Dedifferentiated amniotic fluid mesenchymal stem cell (primary cell): Measurements from ENCODE around the gene GNAO1.

Experiments used
- DNase-seq: peaks from one replicate; pipeline ENCODE4 v3.0.0-alpha.2; 2016; ENCODE audit errors: extremely low spot score

Gene GNAO1

DNA sequence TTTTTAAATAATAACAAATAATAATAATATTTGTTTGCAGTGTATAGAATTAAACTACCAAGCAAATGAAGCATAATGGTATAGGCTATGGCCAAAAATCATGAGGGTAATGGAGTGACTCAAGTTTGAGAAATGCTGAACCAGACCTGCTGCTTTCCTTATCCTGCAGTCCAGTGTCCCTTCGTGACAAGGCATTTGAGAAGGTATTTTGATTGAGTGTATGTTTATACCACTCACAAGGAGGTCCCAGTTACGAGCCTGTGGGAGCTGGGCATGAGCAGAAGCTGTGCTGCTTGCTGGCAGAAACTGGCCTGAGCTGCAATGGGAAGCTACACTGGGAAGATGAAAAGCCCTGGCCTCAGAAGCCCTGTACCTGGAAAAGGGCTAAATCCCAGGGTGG, 50.3 kb downstream of the GNAO1 start:
- DNase-seq, result peak; percentile 33

DNA sequence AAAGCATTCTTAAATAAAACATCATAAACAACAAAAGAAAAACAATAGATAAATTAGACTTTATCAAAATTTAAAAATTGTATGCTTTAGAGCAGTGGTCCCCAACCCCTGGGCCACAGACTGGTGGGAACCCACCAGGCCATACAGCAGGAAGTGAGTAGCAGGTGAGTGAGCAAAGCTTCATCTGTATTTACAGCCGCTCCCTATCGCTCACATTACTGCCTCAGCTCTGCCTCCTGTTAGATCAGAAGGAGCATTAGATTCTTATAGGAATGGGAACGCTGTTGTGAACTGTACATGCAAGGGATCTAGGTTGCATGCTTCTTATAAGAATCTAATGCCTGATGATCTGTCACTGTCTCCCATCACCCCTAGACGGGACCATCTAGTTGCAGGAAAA, 51.5 kb downstream of the GNAO1 start:
- DNase-seq, result no peak

DNA sequence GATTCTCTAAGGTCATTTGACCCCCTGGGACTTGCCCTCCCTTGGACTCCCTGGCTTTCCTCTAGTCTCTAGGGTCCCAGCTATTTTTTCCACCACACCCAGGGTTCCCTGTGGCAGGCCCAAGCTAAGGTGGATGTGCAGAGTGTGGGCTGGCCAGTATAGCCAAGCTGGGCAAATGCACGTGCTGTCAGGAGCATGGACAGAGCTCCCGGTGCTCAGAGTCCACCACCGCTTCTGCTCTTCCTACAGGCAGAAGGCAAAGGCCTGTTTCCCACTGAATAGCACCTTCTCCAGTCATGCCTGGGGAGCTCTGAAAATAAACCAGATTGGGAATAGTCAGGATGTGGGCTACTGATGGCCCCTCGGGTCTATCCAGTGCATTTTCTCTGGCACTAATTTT, 53.3 kb downstream of the GNAO1 start:
- DNase-seq, result no peak

DNA sequence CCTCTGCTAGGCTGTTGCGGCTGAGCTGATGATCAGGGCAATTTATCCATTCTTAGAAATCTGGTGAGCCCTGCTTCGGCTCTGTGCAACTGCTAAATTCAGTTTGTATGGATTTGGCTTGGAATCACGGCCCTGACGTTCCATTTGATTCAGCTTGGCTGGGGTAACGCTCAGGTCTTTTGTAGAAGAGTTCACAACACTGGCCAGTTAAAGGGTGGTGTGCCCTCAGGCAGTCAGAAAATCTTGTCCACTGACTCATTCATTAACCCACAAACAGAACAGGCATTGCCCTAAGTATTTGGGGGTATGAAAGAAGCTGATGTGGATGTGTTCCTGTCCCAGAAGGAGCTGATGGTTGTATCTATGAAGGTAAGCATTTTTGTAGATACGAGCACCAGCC, 53.9 kb downstream of the GNAO1 start:
- DNase-seq, result peak; percentile 59

DNA sequence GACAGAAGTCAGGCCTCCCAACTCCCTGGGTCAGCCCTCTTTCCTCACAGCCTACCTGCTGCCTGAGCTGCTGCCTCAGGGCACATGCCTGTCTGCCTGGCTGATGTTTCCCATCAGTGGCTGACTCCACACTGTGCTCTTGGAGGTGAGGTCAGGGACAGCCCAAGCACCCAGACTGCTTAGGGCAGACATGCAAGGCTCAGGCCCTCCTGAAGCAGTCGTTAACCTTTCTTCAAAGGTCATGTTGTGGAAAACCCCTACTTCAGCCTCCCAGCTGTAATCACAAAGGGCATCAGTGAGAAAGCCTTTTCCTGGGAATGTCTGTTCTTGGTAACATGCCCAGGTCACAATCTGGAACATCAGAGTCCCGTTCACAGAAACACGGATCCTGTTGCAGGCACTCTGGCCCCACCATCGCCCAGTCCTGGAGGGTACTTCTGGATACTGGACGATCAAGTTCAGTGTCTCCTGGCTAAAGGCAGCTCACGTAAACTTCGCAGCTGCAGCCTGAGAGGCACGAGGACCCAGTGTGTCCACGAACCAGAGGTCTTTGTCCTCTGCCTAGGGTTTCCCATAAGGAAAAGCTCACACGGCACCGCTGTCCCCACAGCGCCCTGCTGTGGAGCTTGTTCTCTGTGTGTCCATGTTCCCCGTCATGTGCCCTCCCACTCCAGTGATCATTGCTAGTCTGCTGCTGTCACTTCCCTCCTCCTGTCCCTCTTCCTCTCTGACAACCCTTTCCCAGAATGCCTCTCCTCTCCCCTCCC, 54.9 kb downstream of the GNAO1 start:
- DNase-seq, result no peak

DNA sequence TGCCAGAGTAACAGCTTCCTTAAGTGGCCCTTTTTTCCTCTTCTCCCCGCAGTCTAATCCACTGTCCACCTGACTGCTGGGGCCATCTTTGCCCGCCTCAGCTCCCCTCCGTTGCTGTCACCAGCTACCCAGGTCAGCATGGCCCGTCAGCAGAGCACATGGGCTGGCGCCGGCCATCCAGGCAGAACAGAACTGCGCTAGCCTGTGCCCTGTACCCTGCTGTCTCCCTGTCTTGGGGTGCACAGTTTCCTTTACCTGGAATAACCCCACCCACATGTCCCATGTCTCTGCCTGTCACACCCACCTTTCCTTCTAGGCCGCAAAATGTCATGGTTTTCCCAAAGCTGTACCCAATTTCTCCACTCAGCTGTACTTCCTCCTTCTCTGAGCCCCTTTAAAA, 55.7 kb downstream of the GNAO1 start:
- DNase-seq, result no peak

DNA sequence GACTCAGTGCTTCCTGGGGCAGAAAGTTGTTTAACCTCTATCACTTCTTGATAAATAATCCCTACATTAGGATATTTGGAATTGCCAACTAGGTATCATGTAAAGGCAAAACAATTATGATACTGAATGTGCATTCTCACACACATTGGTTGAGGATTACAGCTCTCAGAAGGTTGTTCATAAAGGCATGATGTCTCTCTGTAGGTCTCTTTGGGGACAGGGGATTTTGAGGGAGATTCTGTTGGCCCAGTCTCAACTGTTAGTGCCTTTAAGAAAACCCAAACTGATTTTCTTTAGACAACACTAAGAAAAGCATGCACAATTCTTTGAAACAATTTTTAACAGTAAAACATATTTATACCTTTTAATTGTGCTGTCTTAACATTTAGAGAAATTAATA, 56.5 kb downstream of the GNAO1 start:
- no peak for DNase-seq

DNA sequence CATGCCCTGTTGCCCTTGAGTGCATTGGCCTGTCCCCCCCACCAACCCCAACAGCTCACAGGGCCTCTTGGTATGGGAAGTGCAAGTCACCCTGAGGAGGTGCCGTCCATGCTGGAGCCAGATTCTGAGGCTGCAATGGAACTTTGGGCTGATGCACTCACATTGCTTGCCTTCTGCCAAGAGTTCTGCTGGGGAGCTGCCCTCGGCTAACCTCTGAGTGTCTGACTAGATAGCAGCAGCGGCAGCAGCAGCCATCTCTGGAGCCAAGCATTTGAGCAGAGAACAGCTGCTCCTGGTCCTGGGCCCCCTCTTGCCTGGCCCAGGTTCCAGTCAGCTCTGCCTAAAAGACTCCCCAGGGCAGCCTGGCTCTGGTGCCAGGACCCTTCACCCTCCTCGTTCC, 61.5 kb downstream of the GNAO1 start:
- DNase-seq, result no peak

DNA sequence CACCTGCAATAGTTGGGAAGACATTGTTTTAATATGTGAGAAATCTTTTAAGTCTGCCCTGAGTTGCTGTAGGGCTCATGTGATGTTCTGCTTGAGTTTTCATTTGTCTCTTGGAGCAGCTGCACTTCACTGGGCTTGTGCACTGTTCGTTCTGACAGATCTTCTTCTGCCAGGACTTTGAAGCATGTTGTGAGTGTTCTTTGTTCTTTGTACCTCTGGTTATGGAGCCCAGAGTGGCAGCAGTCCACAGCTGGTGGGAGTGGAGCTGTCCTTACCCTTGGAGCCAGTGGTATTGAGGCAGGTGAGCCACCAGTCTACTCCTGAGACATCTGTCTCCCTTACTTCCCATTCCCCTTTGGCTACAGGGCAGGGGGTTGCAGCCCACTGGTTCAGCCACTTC, 64.6 kb downstream of the GNAO1 start:
- no peak for DNase-seq

DNA sequence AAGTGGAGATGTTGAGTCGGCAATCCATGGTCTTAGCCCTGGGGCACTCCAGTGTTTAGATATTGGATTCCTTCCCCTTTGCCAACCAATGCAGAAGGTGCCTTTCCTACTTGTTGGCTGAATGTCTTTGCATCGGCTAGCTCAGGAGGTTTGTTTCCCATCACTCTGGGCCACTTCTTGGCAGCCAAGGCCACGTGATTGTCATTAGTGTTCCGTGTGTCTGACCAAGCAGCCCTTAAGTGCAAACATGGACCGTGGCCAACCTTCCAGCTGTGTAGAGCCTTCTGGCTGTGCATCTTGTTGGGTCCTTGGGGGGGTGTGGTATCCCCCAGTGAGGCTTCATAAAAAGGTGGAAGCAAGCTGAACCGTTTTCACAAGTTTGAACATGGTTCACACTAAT, 66.0 kb downstream of the GNAO1 start:
- DNase-seq, result no peak

DNA sequence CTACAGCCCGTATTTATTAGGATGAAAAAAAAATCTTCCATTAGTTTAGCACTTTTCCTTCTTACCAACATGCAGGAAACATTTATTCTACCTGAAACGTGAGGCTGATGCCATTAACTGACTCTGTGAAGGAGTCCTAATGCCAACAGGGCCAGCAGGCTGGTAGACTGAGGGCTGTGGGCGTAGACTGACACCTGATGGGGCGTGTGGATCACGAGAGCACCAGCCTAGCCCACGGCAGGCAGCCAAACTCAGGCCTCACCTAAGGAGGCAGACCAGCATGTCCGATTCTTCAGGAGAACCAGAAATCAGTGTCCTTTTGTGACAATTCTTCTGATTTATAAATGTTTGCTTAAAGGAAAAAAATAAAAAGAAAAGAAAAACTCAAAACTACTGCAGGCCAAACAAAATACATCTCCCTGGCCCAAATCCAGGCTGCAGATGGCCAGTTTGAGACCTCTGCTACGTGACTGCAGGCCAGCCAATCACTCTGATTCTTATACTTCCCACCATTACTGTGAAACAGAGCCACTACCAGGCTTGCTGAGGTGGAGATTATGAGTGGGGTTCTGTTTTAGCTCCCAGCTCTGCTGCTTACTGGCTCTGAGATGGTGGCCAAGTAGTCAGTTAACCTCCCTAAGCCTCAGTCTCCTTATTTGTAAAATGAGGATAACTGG, 66.5 kb downstream of the GNAO1 start:
- DNase-seq, result no peak

DNA sequence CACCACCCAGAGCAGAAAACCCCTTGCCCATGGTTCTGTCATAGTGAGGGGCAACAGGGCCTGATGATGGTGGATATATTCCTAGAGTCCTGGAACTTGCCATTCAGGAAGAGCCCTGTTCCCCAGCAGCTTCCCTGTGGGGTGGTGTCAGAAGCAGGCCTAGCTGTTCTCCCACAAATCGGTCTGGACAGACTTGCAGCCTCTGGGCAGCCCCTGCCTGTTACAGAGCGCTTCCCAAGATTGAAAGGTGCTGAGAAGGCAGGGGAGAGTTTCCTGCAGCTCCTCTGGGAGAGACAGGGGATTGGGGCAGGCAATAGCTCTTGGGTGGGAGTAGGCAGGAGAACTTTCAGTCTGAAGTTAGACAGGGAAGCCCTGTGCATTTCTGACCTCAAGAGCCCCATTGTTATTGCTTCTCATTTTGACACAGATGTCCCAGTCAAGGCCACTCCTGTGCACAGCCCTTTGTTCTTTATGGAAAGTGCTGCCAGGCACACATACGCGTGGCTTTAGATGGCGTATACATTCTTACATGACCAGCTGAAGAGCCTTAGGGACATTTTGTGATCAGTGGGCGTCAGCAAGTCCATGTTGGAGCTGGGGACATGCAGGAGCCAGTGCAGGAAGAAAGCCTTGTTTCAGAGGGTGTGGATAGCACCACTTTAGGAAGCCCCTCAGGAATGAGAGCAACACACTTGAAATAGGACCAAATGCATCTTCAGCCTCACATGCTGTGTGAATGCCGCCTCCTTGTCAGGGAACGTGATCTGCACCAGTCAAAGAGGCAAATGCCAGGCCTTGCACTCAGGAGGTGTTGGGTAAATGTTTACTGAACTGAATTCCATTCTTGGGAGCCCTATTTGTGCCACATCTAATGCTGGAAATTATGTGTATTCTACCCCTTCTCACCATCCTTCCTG, 67.5 kb downstream of the GNAO1 start:
- no peak for DNase-seq

DNA sequence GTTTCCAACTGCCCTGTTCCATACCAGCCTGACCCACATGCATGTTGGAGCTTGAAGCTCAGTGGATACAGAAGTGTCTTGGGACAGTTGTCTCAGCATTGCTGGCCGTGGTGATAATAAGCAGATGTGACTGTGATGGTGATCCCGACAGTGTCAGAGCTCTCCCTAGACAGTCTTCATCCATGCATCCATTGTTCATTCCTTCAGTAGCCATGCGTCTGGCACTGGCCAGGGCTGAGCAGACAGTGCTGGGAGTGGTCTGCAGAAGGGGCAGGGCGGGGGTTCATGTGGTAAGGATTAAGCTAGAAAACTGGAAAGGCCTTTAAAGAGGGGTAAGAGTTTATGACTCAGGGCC, 68.1 kb downstream of the GNAO1 start:
- DNase-seq, result no peak

DNA sequence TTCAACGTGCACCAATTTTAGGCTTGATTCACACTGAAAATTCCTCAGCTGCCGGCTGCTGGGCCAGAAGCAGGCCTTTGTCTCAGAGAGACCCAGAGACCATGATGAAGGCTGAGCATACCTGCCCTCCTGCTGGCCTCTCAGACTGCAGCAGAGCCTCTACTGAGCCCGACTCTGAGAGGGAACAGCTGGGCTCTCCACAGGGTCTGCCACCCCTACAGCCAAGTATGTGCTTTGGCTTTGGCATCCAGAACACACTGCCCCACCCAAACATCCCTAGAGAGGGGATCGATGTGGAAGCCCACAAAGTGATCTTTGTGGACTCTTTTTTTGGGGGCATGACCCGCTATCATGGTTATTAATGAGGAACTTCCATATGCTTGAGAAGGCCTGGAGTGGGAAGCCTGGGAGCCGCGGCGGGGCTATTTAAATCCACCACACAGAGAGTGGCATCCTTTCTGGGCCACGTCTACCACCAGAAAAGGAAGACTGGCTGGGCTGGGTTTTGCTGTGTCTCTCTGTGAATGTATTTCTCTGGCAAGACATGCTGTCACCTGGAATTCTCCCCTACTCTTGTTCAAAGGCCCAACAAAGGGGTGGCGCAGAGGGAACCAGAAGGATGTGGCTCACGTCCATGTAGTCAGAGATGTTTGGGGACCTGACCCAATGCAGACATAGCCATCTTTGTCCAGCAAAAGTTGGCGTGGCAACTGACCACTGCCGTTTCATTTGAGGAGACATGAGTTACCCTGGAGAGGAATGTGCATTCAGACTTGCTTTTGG, 69.3 kb downstream of the GNAO1 start:
- DNase-seq, result no peak

DNA sequence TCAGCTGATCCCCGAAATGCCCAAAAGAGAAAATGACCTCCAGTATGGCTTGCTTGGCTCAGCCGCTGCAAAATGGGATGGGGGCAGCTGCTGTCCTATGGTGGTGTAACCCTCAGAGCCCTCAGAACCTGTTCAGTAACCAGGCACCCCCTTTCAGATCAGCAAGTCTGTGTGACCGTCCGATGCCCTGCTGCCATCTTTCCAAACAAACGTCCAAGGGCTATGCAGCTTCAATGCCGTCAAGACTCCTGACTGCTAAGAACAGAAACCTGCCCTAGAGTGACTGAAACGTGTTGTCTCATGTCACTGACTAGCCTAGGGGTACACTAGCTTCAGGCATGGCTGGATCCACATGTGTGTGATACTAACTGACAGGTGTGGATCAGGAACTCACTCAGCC, 70.4 kb downstream of the GNAO1 start:
- no peak for DNase-seq

DNA sequence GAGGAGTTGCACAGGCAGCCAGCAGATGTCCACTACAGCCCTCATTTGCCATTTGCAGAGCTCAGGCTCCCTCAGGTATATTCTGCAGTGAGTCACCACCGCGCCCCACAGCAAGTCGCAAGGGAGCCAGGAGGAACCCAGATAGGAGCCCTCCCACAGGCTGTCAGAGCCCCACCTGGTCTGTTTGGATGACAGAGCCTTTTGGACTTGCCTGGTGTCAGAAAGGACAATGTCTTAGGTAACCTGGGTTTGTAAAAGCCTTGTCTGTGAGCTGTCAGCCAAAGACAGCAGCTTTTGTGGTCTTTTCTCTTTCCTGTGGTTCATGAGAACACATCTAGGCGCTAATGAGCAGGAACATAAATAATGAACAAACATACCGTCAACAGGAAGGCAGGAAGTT, 70.9 kb downstream of the GNAO1 start:
- no peak for DNase-seq

DNA sequence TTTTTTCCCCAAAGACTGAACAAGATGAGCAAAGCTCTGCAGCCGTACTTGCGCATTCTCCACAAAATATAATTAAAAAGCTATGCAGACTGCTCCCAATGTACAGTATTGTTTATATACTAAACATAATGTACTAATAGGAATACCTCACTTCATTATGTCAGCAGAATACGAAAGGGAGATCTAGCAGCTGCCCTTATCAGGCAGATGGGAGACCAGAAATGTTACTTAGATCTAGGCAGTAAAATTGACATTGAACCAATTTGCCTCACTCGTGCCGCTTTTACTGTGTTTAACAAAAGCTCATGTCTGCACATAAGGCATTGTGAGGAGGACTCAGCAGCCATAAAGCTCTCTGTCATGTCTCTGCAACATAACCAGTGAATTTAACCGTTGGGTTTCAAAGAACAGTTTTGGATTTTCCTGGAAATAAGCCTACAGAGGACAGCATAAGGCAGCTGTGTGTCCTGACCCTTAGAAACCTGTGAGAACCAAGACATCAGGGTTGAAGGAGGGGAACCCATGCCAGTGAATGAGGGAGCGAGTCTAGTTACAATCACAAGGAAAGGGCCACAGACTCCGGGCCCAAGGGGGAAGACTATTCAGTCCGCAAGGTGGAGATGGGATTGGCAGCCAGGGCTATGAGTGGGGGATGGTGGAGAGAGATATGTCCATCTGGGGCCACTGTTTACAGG, 71.4 kb downstream of the GNAO1 start:
- DNase-seq, result no peak

DNA sequence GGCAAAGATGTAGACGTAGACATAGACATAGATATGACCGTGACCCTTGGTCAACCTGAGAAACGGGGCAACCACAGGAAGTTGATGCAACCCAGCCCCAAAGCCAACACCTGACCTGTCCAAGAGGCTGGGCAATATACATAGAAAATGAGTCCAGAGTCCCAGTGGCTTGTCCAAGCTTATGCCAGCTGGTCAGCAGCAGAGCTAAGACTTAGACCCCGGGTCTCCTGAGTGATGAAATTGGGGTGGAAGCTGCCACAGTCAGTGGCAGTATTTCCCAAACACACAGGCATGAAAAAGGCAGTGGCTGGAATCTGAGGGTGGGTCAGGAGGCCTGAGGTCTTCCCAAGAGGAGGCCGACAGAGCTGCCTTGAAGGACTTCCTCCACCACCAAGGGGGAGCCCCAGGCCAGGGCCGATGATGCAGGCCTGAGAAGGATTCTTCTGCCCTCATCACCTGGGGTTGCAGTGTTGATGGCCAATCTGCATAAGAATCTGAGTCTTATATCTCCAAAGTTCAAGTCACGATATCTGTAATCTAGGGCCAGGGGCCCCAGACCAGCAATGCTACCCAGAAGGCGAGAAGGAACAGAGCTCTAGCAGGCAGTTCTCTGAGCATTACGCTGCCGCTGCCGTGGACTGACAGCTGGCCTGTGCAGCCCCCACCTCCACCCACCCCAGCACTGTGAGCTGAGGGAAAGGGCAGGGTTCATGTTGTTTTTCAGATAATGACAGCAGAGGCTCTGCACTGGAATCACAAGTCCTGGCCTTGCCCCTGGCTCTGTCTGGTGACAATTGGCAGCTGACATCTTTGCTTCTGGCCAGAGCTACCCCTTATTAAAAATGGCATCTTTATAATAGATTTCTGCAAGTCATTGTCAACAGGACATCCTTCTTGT, 72.7 kb downstream of the GNAO1 start:
- DNase-seq, result no peak

DNA sequence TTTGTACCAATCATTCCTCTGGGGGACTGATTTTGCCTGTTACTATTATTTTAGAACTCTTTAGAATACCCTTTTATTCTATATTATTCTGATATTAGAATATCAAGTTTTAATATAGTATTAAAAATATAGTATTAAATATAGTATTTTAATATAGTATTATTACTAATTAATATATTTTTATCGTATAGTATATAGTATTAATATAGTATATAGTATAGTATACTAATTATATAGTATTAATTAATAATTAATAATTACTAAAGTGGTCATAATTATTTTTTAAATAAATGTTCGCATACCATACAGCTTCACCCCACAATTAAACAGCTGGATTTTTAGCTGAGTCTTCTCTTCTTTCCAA, 73.3 kb downstream of the GNAO1 start:
- no peak for DNase-seq

DNA sequence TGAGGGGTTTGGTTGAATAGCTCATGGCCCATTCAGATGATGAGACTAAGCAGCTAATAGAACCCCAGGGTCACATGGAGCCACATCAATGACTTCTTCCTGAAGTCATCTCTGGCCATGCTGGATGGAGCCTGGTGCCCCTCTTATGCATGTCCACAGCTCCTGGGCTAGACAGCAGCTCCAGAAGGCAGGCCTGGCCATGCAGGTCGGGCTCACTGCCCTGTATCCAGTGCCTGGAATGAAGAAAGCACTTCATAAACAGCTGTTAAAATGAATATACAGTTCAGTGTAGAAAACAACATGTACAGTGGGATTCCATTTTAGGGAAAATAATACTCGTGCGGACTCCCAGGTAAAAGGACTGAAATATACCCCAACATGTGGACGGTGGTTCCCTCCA, 73.9 kb downstream of the GNAO1 start:
- DNase-seq, result no peak
